ENCODE results near the gene CCDC181.
"Not testable (repeated sequence)": the region's sequence is repeated elsewhere in the genome, so short reads cannot be mapped to it uniquely, and the experiment has no call there.

The CCDC181 gene

DNA sequence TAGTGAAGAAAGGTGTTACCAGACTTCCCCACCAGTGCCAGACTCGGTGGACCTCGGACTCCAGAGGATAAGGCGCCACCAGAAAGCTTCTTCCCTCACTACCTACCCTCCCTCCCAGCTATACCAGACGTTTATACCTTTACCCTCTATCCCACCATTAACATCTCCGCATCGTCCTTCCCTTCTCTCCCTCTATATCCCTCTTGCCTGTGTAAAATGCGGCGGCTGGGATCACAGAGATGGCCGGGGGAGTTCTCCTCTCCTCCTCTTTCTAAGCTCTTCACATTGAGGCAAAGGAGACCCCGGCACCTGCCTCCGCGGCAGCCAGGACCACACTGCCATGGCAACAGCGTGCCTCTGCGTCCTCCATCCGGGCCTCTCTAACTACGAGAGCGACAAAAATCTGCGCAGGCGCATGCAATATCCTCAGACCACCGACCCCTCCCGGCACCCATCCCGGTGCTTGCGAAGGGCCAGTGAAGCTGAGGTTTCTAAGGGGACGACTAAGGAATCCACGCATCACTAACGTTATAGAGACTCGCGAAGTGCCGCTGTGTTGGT, at the start of gene CCDC181:
TSS of gene CCDC181 (minus strand) at position 394 of the 561 bp plus-strand sequence. CDS start 2,547 bp downstream, outside the sequence.
- peak; percentile 9 for DNase-seq (ENCODE audit: low spot score)

GRCh38 chr1:169475806-169476387, 48.6 kb upstream of the CCDC181 start:
- no peak for DNase-seq (ENCODE audit: low spot score)

DNA sequence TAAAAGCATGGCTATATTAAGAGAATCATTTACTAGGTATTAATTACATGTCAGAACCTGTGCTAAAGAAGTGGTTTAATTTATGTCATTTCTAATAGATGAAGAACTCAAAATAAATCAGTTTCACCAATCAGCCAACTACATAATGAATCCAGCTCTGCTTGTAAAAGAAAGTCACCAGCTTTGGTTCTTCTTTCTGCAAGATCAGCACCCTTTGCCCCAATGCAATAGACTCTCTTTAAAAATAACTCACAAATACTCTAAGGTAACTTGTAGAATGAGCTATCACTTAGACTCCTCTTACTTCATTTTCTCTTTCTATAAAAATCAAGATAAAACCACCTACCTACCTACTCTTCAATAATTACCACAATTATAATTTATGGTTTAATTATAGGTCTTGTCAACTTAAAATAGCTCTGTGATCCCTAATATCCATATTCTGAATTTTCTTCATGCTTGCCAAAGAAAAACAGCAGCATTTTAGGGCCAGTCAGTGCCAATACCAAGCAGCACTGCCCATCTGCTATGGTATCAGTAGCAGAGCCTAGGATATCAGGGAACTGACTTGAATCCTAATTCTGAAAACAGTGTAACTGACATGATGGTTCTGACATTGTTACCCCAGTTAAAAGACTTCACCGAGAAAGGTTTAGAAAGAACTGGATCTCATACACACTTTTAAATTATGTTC, 47.2 kb upstream of the CCDC181 start:
- no peak for DNase-seq (ENCODE audit: low spot score)

- no peak for DNase-seq (ENCODE audit: low spot score)
These were observed 46.1 kb upstream of the CCDC181 start for GRCh38 chr1:169473347-169473746.

DNA sequence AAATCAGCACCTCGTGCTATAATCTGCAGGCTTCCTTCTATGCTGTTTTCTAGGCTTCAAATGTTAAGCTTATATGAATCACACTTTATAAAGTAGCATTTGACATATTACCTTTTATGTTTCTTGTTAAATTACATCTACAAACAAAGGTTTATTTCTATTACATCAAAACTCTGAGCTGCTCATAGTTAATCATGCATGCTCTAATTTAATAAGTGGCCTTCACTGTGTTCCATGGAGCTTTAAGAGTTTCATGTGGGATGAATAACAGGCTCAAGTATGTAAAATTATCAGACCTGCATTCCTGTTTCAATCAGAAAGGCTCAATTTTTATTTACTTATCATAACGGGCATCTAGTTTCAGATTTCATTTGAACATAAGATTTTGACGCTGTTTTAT, 45.5 kb upstream of the CCDC181 start:
- no peak for DNase-seq (ENCODE audit: low spot score)

DNA sequence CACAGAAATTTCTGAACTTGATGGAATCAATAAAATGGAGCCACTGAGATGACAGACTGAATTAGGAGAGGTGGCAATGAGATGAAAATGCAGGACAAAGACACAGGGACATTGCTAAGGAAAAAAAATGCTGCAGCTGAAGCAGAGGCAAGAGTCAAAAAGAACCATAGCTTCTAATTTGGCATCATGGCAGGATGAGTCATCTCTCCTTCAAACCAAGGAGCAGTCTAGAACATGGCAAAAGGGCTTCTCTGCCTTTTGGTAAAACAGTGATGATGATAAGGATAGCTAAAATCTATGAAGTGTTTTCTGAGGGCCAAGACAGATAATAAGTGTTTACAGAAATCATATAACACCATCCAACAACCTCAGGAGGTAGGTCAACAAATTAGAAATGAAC, 41.7 kb upstream of the CCDC181 start:
- no peak for DNase-seq (ENCODE audit: low spot score)

DNA sequence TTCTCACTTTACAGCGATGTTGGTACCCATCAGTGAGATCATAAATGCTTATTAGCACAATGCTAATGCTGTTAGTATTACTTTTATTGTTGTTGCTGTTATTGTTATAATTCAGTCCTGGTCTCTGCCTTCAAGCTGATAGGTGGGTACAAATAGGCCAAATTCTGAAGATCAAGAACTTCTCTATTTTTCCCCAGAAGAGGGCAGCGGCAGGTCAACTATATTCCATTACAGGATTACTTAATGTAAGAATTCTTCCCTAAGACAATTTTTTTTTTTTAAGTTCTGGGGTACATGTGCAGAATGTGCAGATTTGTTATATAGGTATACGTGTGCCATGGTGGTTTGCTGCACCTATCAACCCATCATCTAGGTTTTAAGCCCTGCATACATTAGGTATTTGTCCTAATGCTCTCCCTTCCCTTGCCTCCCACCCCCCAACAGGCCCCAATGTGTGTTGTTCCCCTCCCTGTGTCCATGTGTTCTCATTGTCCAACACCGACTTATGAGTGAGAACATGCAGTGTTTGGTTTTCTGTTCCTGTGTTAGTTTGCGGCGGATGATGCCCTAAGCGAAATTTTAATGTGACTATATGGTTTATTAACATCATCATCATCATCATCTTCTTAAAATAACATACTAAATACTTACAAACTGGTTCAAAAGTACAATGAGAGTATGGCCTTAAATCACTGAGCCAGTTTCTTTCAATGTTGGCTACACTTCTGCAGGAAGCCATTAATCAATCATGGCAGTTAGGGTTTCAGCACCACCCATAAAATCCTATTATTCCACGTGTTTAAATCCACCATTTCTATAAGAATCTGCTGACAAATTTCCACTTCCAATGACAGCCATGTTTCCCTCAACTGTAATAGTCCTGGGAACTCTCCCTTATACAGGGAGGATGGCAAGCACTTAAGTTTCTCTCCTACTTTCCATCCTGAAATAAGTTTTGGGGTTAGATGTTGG, 39.3 kb upstream of the CCDC181 start:
- peak; percentile 27 for DNase-seq (ENCODE audit: low spot score)

DNA sequence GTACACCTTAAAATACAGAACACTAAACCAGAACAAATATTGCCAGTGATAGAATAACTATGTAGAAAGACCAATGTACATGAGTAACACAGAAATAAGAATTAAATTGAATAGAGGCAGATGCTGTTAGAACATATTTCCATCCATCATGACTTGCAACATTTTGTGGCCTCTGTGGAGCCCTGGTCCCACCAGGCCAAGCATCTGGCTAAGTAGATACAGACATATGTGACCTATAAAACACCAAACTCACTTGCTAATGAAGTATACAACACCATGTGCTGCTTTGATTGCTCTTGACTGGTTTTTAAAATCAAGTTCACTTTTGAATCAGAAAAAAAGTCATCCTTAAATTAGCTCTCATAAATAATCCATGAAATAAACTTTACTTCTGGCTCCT, 38.0 kb upstream of the CCDC181 start:
- DNase-seq (ENCODE audit: low spot score): no peak

- DNase-seq (ENCODE audit: low spot score): no peak
These were observed 35.1 kb upstream of the CCDC181 start for GRCh38 chr1:169462385-169462784.

DNA sequence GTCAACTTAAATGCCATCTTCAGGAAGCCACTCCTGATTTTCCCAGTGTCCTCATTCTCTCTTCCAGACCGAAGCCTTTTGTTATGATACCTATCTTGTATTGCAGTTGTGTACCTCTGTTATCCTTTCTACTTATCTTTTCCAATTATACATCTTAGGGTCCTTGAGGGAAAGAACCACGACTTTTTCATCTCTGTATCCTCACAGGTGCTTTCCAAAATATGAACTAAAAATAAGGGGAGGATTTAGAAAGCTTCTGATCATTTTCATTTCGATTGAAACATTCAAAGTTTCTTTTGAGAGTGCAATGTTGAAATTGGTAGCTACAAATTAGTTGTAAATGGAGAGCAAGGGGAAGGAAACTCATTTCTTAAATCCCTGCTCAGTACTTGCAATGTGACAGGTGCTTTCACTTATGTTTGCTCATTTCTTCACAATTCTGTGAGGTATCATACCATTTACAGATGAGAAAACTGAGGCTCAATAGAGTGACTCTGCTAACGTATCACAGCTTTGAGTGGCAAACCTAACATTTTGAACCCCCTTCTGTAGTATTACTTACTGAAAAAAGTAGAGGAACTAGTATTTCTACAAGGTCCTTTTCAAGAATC, 34.2 kb upstream of the CCDC181 start:
- no peak for DNase-seq (ENCODE audit: low spot score)

DNA sequence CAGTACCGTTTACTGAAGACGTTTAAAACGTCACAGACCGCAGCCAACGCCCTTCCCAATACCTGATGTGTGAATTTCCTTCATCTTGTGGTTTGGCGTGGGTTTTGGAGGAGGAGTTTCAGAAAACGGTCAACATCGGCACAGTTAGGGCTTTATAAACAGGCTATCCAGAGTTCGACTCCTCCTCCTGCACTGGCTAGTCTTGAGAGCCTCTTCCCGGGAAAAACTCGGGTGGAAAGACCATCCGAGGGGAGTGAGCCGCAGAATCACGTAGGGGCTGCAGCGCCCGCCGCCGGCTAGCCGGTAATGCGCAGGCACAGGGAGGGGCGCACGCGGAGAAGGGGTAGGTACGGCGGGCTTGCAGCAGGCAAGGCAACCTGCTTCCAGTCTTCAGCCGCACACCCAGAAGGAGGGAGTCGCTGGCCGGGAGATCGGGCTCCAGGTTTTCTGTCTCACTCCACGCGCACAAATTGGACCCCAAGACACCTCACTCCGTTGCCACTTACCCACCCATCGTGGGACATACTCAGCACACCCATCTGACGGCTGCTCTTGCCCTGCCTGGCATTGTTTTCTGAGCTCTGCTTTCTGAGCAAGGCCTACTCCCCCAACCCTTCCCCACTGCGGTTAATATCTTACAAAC, 33.0 kb upstream of the CCDC181 start:
- no peak for DNase-seq (ENCODE audit: low spot score)

DNA sequence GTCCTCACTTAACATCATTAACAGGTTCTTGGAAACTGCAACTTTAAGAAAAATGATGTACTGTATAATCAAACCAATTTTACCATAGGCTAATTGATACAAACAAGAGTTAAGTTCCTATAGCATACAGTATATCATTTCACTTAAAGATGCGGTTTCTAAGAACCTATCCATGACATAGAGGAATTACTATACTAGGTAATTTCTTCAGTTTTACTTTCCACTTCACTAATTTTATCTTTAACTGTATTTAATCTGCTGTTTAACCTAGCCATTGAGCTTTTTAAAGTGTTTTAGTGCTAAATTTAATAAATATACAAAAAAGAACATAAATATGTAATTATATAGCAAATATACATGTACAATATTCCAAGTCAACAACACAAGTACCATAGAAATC, 30.2 kb upstream of the CCDC181 start:
- no peak for DNase-seq (ENCODE audit: low spot score)

DNA sequence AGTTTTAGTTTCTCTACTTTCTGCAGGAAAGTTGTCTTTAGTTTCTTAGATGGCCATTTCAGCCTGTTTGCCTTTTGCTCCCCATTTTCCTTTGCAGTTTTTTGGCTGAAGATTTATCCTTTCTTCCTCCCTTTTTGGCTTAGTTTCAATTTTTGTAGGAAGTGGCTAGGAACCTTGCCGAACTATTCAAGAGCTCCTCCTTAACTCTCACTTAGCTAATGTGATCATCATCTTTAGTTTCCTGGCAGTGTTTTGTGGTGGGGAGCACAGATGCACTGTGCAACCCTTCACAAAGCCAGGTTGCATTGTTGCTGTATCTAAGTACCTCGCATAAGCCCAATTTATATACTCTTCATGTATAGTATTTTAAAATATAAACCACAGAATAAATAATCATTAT, 28.8 kb upstream of the CCDC181 start:
- DNase-seq (ENCODE audit: low spot score): no peak

DNA sequence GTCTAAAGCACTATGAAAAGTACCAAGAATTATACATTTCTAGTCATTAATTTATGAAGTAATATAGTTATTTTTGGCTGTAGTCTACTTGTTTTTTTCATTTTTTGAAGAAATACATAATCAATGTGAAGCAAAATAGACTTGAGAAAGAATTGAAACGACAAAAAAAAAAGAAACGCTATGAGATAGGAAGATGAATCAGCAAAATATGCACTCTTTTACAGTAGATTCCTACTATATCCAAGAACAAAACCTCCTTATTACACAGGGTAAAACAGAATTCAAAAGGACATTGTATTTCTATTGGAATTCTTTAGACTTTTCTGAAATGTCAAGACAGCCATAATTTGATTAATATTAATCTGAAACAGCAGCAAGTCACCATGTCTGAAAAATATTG, 25.6 kb upstream of the CCDC181 start:
- DNase-seq (ENCODE audit: low spot score): no peak

GRCh38 chr1:169451218-169451824, 24.0 kb upstream of the CCDC181 start:
- DNase-seq (ENCODE audit: low spot score): no peak

GRCh38 chr1:169443923-169444322, 16.6 kb upstream of the CCDC181 start:
- DNase-seq (ENCODE audit: low spot score): no peak

DNA sequence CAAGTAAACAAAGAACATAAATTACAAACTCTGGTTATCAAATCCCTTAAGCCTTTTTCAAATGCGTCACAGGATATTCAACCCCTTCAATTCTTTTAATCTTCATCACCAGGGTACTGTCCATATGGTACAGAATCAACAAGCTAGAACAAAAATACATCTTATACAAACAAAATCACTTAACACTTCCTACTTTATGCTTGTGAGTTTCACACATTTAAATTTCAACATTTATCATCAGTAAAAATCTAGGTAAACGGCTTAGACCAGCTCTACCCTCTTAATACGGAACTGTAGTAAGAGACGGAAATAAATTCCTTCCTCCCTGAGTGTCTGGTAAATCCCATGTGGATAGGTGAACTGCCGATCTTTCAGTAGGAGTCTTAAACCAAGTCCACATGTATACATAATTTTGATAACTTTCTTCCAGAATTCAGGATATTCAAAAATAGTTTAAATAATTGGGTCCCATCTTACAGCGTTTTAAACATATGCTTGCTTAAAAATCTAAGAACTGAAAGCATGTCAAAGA, 1.0 kb downstream of the CCDC181 start:
- DNase-seq (ENCODE audit: low spot score): no peak

DNA sequence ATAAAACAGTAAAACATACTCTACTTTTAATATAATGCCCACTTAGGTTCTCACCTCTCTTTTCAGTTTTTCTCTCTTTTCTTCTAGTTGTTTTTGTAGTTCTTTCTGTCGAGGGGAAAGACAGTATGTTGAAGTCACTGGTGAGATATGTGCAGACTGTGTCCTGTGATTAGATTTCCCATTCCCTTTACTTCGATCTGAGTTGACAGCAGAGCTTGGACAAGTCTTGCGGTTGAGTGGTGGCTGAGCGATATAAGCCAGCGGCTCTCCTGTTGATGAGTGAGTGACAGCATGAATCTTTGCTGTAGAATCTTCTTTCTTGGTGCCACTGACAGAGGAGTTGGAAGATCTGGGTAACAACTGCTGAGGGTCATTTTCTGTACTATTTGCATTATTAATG, 6.0 kb downstream of the CCDC181 start:
- no peak for DNase-seq (ENCODE audit: low spot score)

DNA sequence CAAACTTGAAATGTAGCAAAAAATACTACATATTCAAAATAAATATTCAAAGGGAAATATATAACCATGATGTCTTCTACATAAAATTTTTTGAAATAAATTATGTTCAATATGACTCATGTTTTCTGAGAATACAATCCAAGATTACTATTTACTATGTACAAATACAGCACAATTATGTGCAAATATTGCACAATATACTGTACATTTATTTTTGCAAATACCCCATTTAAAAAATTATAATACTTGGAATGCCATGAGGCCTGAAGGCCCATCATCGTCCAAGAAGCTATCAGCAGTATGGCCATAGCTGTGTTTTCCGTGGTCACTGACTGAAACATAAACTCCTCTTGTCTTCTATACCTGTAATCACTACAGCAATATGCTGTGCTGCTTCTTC, 12.3 kb downstream of the CCDC181 start:
- DNase-seq (ENCODE audit: low spot score): no peak

GRCh38 chr1:169408340-169408739, 18.9 kb downstream of the CCDC181 start:
- not testable (repeated sequence) for DNase-seq (ENCODE audit: low spot score)

DNA sequence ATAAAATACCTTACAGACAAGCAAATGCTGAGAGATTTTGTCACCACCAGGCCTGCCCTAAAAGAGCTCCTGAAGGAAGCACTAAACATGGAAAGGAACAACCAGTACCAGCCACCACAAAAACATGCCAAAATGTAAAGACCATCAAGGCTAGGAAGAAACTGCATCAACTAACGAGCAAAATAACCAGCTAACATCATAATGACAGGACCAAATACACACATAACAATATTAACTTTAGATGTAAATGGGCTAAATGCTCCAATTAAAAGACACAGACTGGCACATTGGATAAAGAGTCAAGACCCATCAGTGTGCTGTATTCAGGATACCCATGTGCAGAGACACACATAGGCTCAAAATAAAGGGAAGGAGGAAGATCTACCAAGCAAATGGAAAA, 24.7 kb downstream of the CCDC181 start:
- not testable (repeated sequence) for DNase-seq (ENCODE audit: low spot score)

Measured in kidney capillary endothelial cell (primary cell).